PC-3 (cell line): ENCODE measurements around the gene APOL6. TPM values are rescaled to one million over a fixed set of nuclear protein-coding genes. Genes with fewer than 3 reads are reported as not detected.

Source experiments
- ATAC-seq: fragments of 200-7000 bp; cut with Tn5 transposase; 2 replicates; pipeline ENCODE4 v1.9.1; 2020; ENCODE audit warnings: mild to moderate bottlenecking, moderate library complexity
- BruUV-seq: library from RNA; stranded (reverse); fragments of 400-500 nt; replicated peaks from 2 replicates; lab custom pipeline; 2021; lab: Mats Ljungman, UMichigan
- CTCF ChIA-PET: fragments of 300-600 bp; sonication (Branson Sonifier 250); formaldehyde crosslinking; loops from one replicate; lab custom pipeline; 2022; ENCODE audit warnings: antibody characterized with exemption; lab: Charles Lee
- POLR2A ChIA-PET: fragments of 300-600 bp; sonication (Branson Sonifier 250); formaldehyde crosslinking; loops from one replicate; lab custom pipeline; 2022; ENCODE audit warnings: antibody characterized with exemption; ENCODE audit not compliant: unreplicated experiment; lab: Charles Lee
- DNase-seq: peaks from one replicate; pipeline ENCODE4 v3.0.0-alpha.2; 2015
- H2AFZ ChIP-seq: fragments of 300-600 bp; sonication (generic); 2 replicates; pipeline ENCODE4 v1.6.0; 2016; ENCODE audit warnings: antibody characterized with exemption, low read length
- H3F3A ChIP-seq: fragments of 300-600 bp; sonication (generic); one replicate; pipeline ENCODE4 v1.6.0; 2017; ENCODE audit warnings: antibody characterized with exemption, low read length, control low read depth, mild to moderate bottlenecking; ENCODE audit not compliant: unreplicated experiment
- H3K27ac ChIP-seq: fragments of 300-600 bp; sonication (generic); 2 replicates; pipeline ENCODE4 v1.5.1; 2016; ENCODE audit warnings: mild to moderate bottlenecking, low read length
- H3K27me3 ChIP-seq: fragments of 300-600 bp; sonication (generic); 2 replicates; pipeline ENCODE4 v1.6.1; 2016; ENCODE audit warnings: low read length, mixed read lengths
- H3K36me3 ChIP-seq: fragments of 300-600 bp; sonication (generic); 2 replicates; pipeline ENCODE4 v1.6.1; 2016; ENCODE audit warnings: low read depth, mixed run types, low read length, mixed read lengths
- H3K4me1 ChIP-seq: fragments of 300-600 bp; sonication (generic); 2 replicates; pipeline ENCODE4 v1.5.1; 2016; ENCODE audit warnings: low read length; ENCODE audit not compliant: insufficient read depth
- H3K4me2 ChIP-seq: fragments of 300-600 bp; sonication (generic); 2 replicates; pipeline ENCODE4 v1.6.0; 2016; ENCODE audit warnings: low read length
- H3K4me3 ChIP-seq: fragments of 300-600 bp; sonication (generic); 2 replicates; pipeline ENCODE4 v1.5.1; 2016; ENCODE audit warnings: mild to moderate bottlenecking, low read length, mixed read lengths
- H3K79me2 ChIP-seq: fragments of 300-600 bp; sonication (generic); 2 replicates; pipeline ENCODE4 v1.6.1; 2017; ENCODE audit warnings: low read length, mixed read lengths
- H3K9ac ChIP-seq: fragments of 300-600 bp; sonication (generic); 2 replicates; pipeline ENCODE4 v1.6.0; 2016; ENCODE audit warnings: mild to moderate bottlenecking, low read length
- H3K9me2 ChIP-seq: fragments of 300-600 bp; sonication (generic); replicated peaks from 2 replicates; pipeline ENCODE4 v1.6.1; 2016; ENCODE audit warnings: mixed run types, low read length, mixed read lengths
- H3K9me3 ChIP-seq: fragments of 300-600 bp; sonication (generic); 2 replicates; pipeline ENCODE4 v1.6.1; 2016; ENCODE audit warnings: low read length, mixed read lengths
- H4K20me1 ChIP-seq: fragments of 300-600 bp; sonication (generic); 2 replicates; pipeline ENCODE4 v1.6.1; 2016; ENCODE audit warnings: low read length, mixed read lengths
- CTCF ChIP-seq: fragments of 300-600 bp; sonication (generic); conservative IDR thresholded peaks from 2 replicates; pipeline ENCODE4 v1.5.1; 2017; ENCODE audit warnings: antibody characterized with exemption, low read depth, mild to moderate bottlenecking, low read length
- EZH2 ChIP-seq: fragments of 300-600 bp; sonication (generic); IDR thresholded peaks from one replicate; pipeline ENCODE4 v1.6.1; 2017; ENCODE audit warnings: antibody characterized with exemption, mild to moderate bottlenecking, low read length; ENCODE audit not compliant: unreplicated experiment
- EZH2phosphoT487 ChIP-seq: fragments of 300-600 bp; sonication (generic); IDR thresholded peaks from 2 replicates; pipeline ENCODE4 v1.6.1; 2018; ENCODE audit warnings: mild to moderate bottlenecking, antibody characterized with exemption, low read length, borderline replicate concordance
- intact Hi-C: fragments of 100-400 bp; cut with micrococcal nuclease; formaldehyde crosslinking; loops from 2 replicates; pipeline ENCODE4 v1.9.0; 2023
- total RNA-seq: library from RNA; depleted of rRNA; stranded (reverse); fragments of >200 nt; gene quantifications from 2 replicates; pipeline ENCODE4 v1.2.3, GENCODE V29; 2014

Gene APOL6
- total RNA-seq, 1 experiment from 2014 or later, result 8.2 TPM

GRCh38 chr22:35651085-35651484, 2.8 kb downstream of the APOL6 start:
- Histone ChIP-seq H3K27ac (no peak overlapping the region), H3F3A (no peaks in the 10 kb centered on the region), H3K9ac (no peak overlapping the region), H3K4me2 (no peak overlapping the region), H3K9me2 (no peaks in the 10 kb centered on the region), H3K36me3 (no peaks in the 10 kb centered on the region), H4K20me1 (no peaks in the 10 kb centered on the region), H3K27me3 (no peaks in the 10 kb centered on the region), H3K4me1 (peaks cover 14% of the 10 kb centered on the region; the same call in 1 of the 2 replicates), H2AFZ (no peak overlapping the region), H3K4me3 (no peak overlapping the region), H3K79me2 (peaks cover 13% of the 10 kb centered on the region), H3K9me3 (no peaks in the 10 kb centered on the region)
- ChIA-PET CTCF (no interaction called here), POLR2A (no interaction called here)
- TF ChIP-seq CTCF (no peak), EZH2phosphoT487 (no peak), EZH2 (no peak)
- DNase-seq (no peak), ATAC-seq (no peak)
- intact Hi-C loops, result no loop called here
- no TSS peak for BruUV-seq

GRCh38 chr22:35653824-35654223, 5.6 kb downstream of the APOL6 start:
- no peaks in the 10 kb centered on the region for H4K20me1 ChIP-seq
- H2AFZ ChIP-seq, result no peak overlapping the region
- no peak overlapping the region for H3K27ac ChIP-seq
- no peak overlapping the region for H3K9ac ChIP-seq
- DNase-seq (no peak), ATAC-seq (no peak)
- no peaks in the 10 kb centered on the region for H3K27me3 ChIP-seq
- H3K4me1 ChIP-seq, result peaks cover 4% of the 10 kb centered on the region; the same call in 1 of the 2 replicates
- H3K9me3 ChIP-seq, result no peaks in the 10 kb centered on the region
- intact Hi-C loops, result no loop called here
- peaks cover 3% of the 10 kb centered on the region; the same call in 1 of the 2 replicates for H3K36me3 ChIP-seq
- no TSS peak for BruUV-seq
- H3F3A ChIP-seq, result no peaks in the 10 kb centered on the region
- peaks cover 13% of the 10 kb centered on the region for H3K79me2 ChIP-seq
- H3K4me2 ChIP-seq, result no peak overlapping the region
- CTCF ChIA-PET, result no interaction called here
- POLR2A ChIA-PET, result no interaction called here
- no peak for TF ChIP-seq EZH2phosphoT487
- TF ChIP-seq EZH2, result no peak
- H3K9me2 ChIP-seq, result no peaks in the 10 kb centered on the region
- H3K4me3 ChIP-seq, result no peak overlapping the region

GRCh38 chr22:35656284-35656752, 8.1 kb downstream of the APOL6 start:
- Histone ChIP-seq H4K20me1 (no peaks in the 10 kb centered on the region), H3K4me3 (no peak overlapping the region), H3K79me2 (no peaks in the 10 kb centered on the region), H3F3A (no peaks in the 10 kb centered on the region), H3K4me2 (no peak overlapping the region), H3K36me3 (peaks cover 5% of the 10 kb centered on the region; the same call in 1 of the 2 replicates), H3K9me3 (no peaks in the 10 kb centered on the region), H3K27me3 (no peaks in the 10 kb centered on the region), H3K4me1 (peaks cover 6% of the 10 kb centered on the region), H3K9ac (no peak overlapping the region), H2AFZ (no peak overlapping the region), H3K27ac (no peak overlapping the region), H3K9me2 (no peaks in the 10 kb centered on the region)
- POLR2A ChIA-PET, result no interaction called here
- intact Hi-C loops, result no loop called here
- DNase-seq (no peak), ATAC-seq (no peak)
- BruUV-seq, result no TSS peak
- CTCF ChIA-PET, result no interaction called here
- TF ChIP-seq EZH2phosphoT487, result no peak
- no peak for TF ChIP-seq CTCF
- no peak for TF ChIP-seq EZH2
